Liver (tissue), 9 donors: Measurements from ENCODE around the gene FRMPD1. TPM values are rescaled to one million over a fixed set of nuclear protein-coding genes. Genes with fewer than 3 reads are reported as not detected.

Experiments used
- DNase-seq: peaks from one replicate; pipeline ENCODE4 v3.0.0-alpha.2; 2017; ENCODE audit warnings: low spot score
- H3K27ac ChIP-seq, 2 donors: one replicate each; pipeline ENCODE4 v1.7.0; 2013; ENCODE audit warnings: inconsistent platforms in 2 of 2, low read length in 2 of 2, control low read depth in 1 of 2, low read depth in 1 of 2, mild to moderate bottlenecking in 1 of 2
- H3K27me3 ChIP-seq, 4 donors: one replicate each; pipeline versions ENCODE4 v1.6.1 to v1.7.0; 2013; ENCODE audit warnings: low read length in 3 of 4, inconsistent platforms in 1 of 4, mild to moderate bottlenecking in 1 of 4, moderate library complexity in 1 of 4; ENCODE audit not compliant: control insufficient read depth in 4 of 4, insufficient read depth in 4 of 4
- H3K36me3 ChIP-seq, 4 donors: one replicate each; pipeline versions ENCODE4 v1.6.1 to v1.7.0; 2013; ENCODE audit warnings: low read length in 3 of 4, mild to moderate bottlenecking in 3 of 4, low read depth in 1 of 4, moderate library complexity in 1 of 4; ENCODE audit not compliant: control insufficient read depth in 4 of 4, insufficient read depth in 3 of 4
- H3K4me1 ChIP-seq, 4 donors: one replicate each; pipeline versions ENCODE4 v1.6.1 to v1.7.0; 2013; ENCODE audit warnings: low read length in 3 of 4, mild to moderate bottlenecking in 3 of 4, moderate library complexity in 1 of 4; ENCODE audit not compliant: control insufficient read depth in 4 of 4, insufficient read depth in 4 of 4
- H3K4me3 ChIP-seq, 3 donors: one replicate each; pipeline versions ENCODE4 v1.6.1 to v1.7.0; 2013; ENCODE audit warnings: low read length in 3 of 3, control low read depth in 1 of 3, low read depth in 1 of 3, mild to moderate bottlenecking in 1 of 3
- H3K9ac ChIP-seq, 2 donors: one replicate each; pipeline ENCODE4 v1.7.0; 2013; ENCODE audit warnings: low read length in 2 of 2, mild to moderate bottlenecking in 2 of 2, moderate library complexity in 2 of 2, control low read depth in 1 of 2, low read depth in 1 of 2
- H3K9me3 ChIP-seq, 4 donors: one replicate each; pipeline versions ENCODE4 v1.6.1 to v1.7.0; 2013; ENCODE audit warnings: low read length in 3 of 4; ENCODE audit not compliant: control insufficient read depth in 4 of 4
- ATF3 ChIP-seq: IDR thresholded peaks from 2 replicates; pipeline ENCODE4 v1.6.1; 2016; ENCODE audit warnings: antibody characterized with exemption
- CTCF ChIP-seq: fragments of 150-350 bp; IDR thresholded peaks from 2 replicates; pipeline ENCODE4 v1.5.1; 2017; ENCODE audit warnings: improper control_type of control experiment, low read depth, low read length; ENCODE audit not compliant: missing input control
- EGR1 ChIP-seq, 2 donors: IDR thresholded peaks; 2 replicates each; pipeline ENCODE4 v1.6.1; 2016 to 2018; ENCODE audit warnings: antibody characterized with exemption in 2 of 2, low read depth in 2 of 2
- FOXA1 ChIP-seq: IDR thresholded peaks from 2 replicates; pipeline ENCODE4 v1.6.1; 2016; ENCODE audit warnings: antibody characterized with exemption
- FOXA2 ChIP-seq: IDR thresholded peaks from 2 replicates; pipeline ENCODE4 v1.6.1; 2016; ENCODE audit warnings: antibody characterized with exemption
- GABPA ChIP-seq, 2 donors: IDR thresholded peaks in 1 of 2; conservative IDR thresholded peaks in 1 of 2; 2 replicates each; pipeline ENCODE4 v1.6.1; 2016; ENCODE audit warnings: antibody characterized with exemption in 2 of 2, mild to moderate bottlenecking in 1 of 2, moderate library complexity in 1 of 2
- HNF4A ChIP-seq, 2 donors: conservative IDR thresholded peaks; 2 replicates each; pipeline ENCODE4 v1.6.1; 2016; ENCODE audit warnings: antibody characterized with exemption in 2 of 2, mild to moderate bottlenecking in 2 of 2
- HNF4G ChIP-seq: IDR thresholded peaks from 2 replicates; pipeline ENCODE4 v1.6.1; 2016; ENCODE audit warnings: antibody characterized with exemption
- JUND ChIP-seq, 2 donors: IDR thresholded peaks; 2 replicates each; pipeline ENCODE4 v1.6.1; 2016; ENCODE audit warnings: antibody characterized with exemption in 2 of 2
- MAX ChIP-seq: IDR thresholded peaks from 2 replicates; pipeline ENCODE4 v1.6.1; 2016; ENCODE audit warnings: antibody characterized with exemption
- NR2F2 ChIP-seq: IDR thresholded peaks from 2 replicates; pipeline ENCODE4 v1.6.1; 2016; ENCODE audit warnings: antibody characterized with exemption
- RAD21 ChIP-seq, 2 donors: IDR thresholded peaks; 2 replicates each; pipeline ENCODE4 v1.6.1; 2016; ENCODE audit warnings: antibody characterized with exemption in 2 of 2, mild to moderate bottlenecking in 2 of 2
- RXRA ChIP-seq, 2 donors: IDR thresholded peaks; 2 replicates each; pipeline ENCODE4 v1.6.1; 2017 to 2018; ENCODE audit warnings: antibody characterized with exemption in 2 of 2, mild to moderate bottlenecking in 1 of 2
- SP1 ChIP-seq: IDR thresholded peaks from 2 replicates; pipeline ENCODE4 v1.6.1; 2018; ENCODE audit warnings: antibody characterized with exemption, mild to moderate bottlenecking
- TAF1 ChIP-seq: conservative IDR thresholded peaks from 2 replicates; pipeline ENCODE4 v1.6.1; 2016; ENCODE audit warnings: antibody characterized with exemption, mild to moderate bottlenecking
- YY1 ChIP-seq: IDR thresholded peaks from 2 replicates; pipeline ENCODE4 v1.6.1; 2016; ENCODE audit warnings: antibody characterized with exemption, mild to moderate bottlenecking
- ZBTB33 ChIP-seq: IDR thresholded peaks from 2 replicates; pipeline ENCODE4 v1.6.1; 2016; ENCODE audit warnings: antibody characterized with exemption
- WGBS: extraction: QIAGEN DNeasy Blood & Tissue Kit; methylation state at CpG from one replicate; pipeline ENCODE4 v1.1.7; 2013; 5-methylcytosine and 5-hydroxymethylcytosine counted together
- polyA plus RNA-seq, 2 donors: library from polyadenylated mRNA; stranded (reverse) in 1 of 2; unstranded in 1 of 2; fragments of 200-250 nt in 1 of 2; fragments of >200 nt in 1 of 2; fragmentation: Nextera tagmentation in 1 of 2; extraction: Ambion mirVana in 1 of 2; gene quantifications; one replicate each; pipeline versions ENCODE4 v1.2.1 to v1.2.3, GENCODE V29; 2013 to 2015
- total RNA-seq, 2 donors: library from RNA; depleted of rRNA; stranded (reverse); fragments of >200 nt; gene quantifications; one replicate each; pipeline ENCODE4 v1.2.3, GENCODE V29; 2014
- donor health status: healthy.
- donor health status: healthy.
- donor health status: healthy.
- donor health status: healthy.
- donor health status: healthy.

The FRMPD1 gene
- total and polyA plus RNA-seq, 4 donors = 0.06 to 1.8 (median 0.17) TPM

- WGBS = 47% methylated on average over 2 of the region's 2 CpGs
- TF ChIP-seq EGR1 (IDR thresholded peaks at IDR 0.05; ENCODE audit: low read depth in 2 of 2) = no peak
- no peaks in the 10 kb centered on the region for H3K36me3 ChIP-seq
Measured at GRCh38 chr9:37732952-37733351, 82.2 kb downstream of the FRMPD1 start.

GRCh38 chr9:37739222-37739621 is 88.5 kb downstream of the FRMPD1 start:
- no peak for DNase-seq
- TF ChIP-seq CTCF (no peak), MAX (no peak), GABPA (IDR thresholded peaks at IDR 0.05 in 1 of 2, conservative IDR thresholded peaks at IDR 0.05 in 1 of 2) (no peak), SP1 (no peak), FOXA1 (no peak), YY1 (no peak), NR2F2 (no peak), TAF1 (no peak), HNF4G (no peak), ATF3 (no peak), HNF4A (conservative IDR thresholded peaks at IDR 0.05) (no peak), RXRA (IDR thresholded peaks at IDR 0.05) (no peak), FOXA2 (no peak), JUND (IDR thresholded peaks at IDR 0.05) (no peak)
- H3K4me1 ChIP-seq = no peaks in the 10 kb centered on the region
- no peak overlapping the region for H3K9ac ChIP-seq
- H3K27me3 ChIP-seq = no peaks in the 10 kb centered on the region
- no peak overlapping the region for H3K27ac ChIP-seq
- no peaks in the 10 kb centered on the region for H3K36me3 ChIP-seq
- H3K4me3 ChIP-seq = no peak overlapping the region
- no peaks in the 10 kb centered on the region for H3K9me3 ChIP-seq
- 93% methylated on average over 5 of the region's 5 CpGs for WGBS

More at GRCh38 chr9:37732952-37733351, 82.2 kb downstream of the FRMPD1 start:
- Histone ChIP-seq H3K4me3 (no peak overlapping the region), H3K9me3 (no peaks in the 10 kb centered on the region), H3K27me3 (no peaks in the 10 kb centered on the region), H3K9ac (no peak overlapping the region), H3K27ac (no peak overlapping the region), H3K4me1 (no peaks in the 10 kb centered on the region)
- DNase-seq = no peak

GRCh38 chr9:37740128-37740527 is 89.4 kb downstream of the FRMPD1 start:
- DNase-seq = no peak
- H3K4me1 ChIP-seq = no peaks in the 10 kb centered on the region
- TF ChIP-seq FOXA2 = no peak
- no peak for TF ChIP-seq HNF4A (conservative IDR thresholded peaks at IDR 0.05)
- TF ChIP-seq GABPA (IDR thresholded peaks at IDR 0.05 in 1 of 2, conservative IDR thresholded peaks at IDR 0.05 in 1 of 2) = no peak
- TF ChIP-seq RAD21 (IDR thresholded peaks at IDR 0.05) = no peak
- no peak for TF ChIP-seq FOXA1
- no peak for TF ChIP-seq ZBTB33
- no peak for TF ChIP-seq JUND (IDR thresholded peaks at IDR 0.05)
- TF ChIP-seq ATF3 = no peak
- no peaks in the 10 kb centered on the region for H3K27me3 ChIP-seq
- no peak overlapping the region for H3K4me3 ChIP-seq
- no peak overlapping the region for H3K9ac ChIP-seq
- WGBS = 96% methylated on average over 16 of the region's 16 CpGs
- H3K27ac ChIP-seq = no peak overlapping the region
- no peaks in the 10 kb centered on the region for H3K9me3 ChIP-seq
- H3K36me3 ChIP-seq = no peaks in the 10 kb centered on the region
